C4-2B (cell line): ENCODE results near the gene SPOCD1.

Experiments used
- CTCF ChIP-seq: fragments of 450-650 bp; conservative IDR thresholded peaks from 2 replicates; pipeline ENCODE4 v1.5.1; 2017; ENCODE audit warnings: mild to moderate bottlenecking
- ZFX ChIP-seq: fragments of 450-650 bp; IDR thresholded peaks from 2 replicates; pipeline ENCODE4 v1.6.1; 2017

- TF ChIP-seq CTCF (no peak), ZFX (no peak)
Measured at GRCh38 chr1:31805318-31805717, 10.5 kb downstream of the SPOCD1 start.
